Occipital lobe (tissue), 2 donors: ENCODE data around the gene CNTNAP2. TPM values are rescaled to one million over a fixed set of nuclear protein-coding genes. Genes with fewer than 3 reads are reported as not detected.

ENCODE experiments used
- DNase-seq: peaks from one replicate; lab custom pipeline; 2025; lab: John Stamatoyannopoulos, UW
- total RNA-seq: library from RNA; depleted of rRNA; stranded (reverse); fragments of >200 nt; gene quantifications from one replicate; pipeline ENCODE4 v1.2.3, GENCODE V29; 2014

CNTNAP2 gene
- total RNA-seq, 1 donor from 2014 or later = 37.3 TPM

- no peak for DNase-seq
Measured at GRCh38 chr7:147465223-147465622, 1348.6 kb downstream of the CNTNAP2 start.

GRCh38 chr7:147472556-147472955 lies 1356.0 kb downstream of the CNTNAP2 start:
- no peak for DNase-seq

- no peak for DNase-seq
Measured at GRCh38 chr7:147474862-147475261, 1358.3 kb downstream of the CNTNAP2 start.

GRCh38 chr7:147477526-147477925 lies 1360.9 kb downstream of the CNTNAP2 start:
- no peak for DNase-seq

- no peak for DNase-seq
Measured at GRCh38 chr7:147478796-147479195, 1362.2 kb downstream of the CNTNAP2 start.

- no peak for DNase-seq
Measured at GRCh38 chr7:147483634-147484292, 1367.2 kb downstream of the CNTNAP2 start.

- DNase-seq = no peak
Measured at GRCh38 chr7:147485660-147486210, 1369.1 kb downstream of the CNTNAP2 start.

GRCh38 chr7:147492606-147493005 lies 1376.0 kb downstream of the CNTNAP2 start:
- no peak for DNase-seq

GRCh38 chr7:147496209-147496608 lies 1379.6 kb downstream of the CNTNAP2 start:
- no peak for DNase-seq

GRCh38 chr7:147497246-147497645 lies 1380.6 kb downstream of the CNTNAP2 start:
- no peak for DNase-seq

- DNase-seq = no peak
Measured at GRCh38 chr7:147498081-147498480, 1381.5 kb downstream of the CNTNAP2 start.

- no peak for DNase-seq
Measured at GRCh38 chr7:147509035-147509501, 1392.5 kb downstream of the CNTNAP2 start.

- no peak for DNase-seq
Measured at GRCh38 chr7:147509541-147510200, 1393.1 kb downstream of the CNTNAP2 start.

- DNase-seq = no peak
Measured at GRCh38 chr7:147510201-147510542, 1393.6 kb downstream of the CNTNAP2 start.

- DNase-seq = no peak
Measured at GRCh38 chr7:147510923-147511322, 1394.3 kb downstream of the CNTNAP2 start.

GRCh38 chr7:147513451-147513850 lies 1396.8 kb downstream of the CNTNAP2 start:
- DNase-seq = no peak

- DNase-seq = no peak
Measured at GRCh38 chr7:147516391-147516790, 1399.8 kb downstream of the CNTNAP2 start.

GRCh38 chr7:147519062-147519461 lies 1402.5 kb downstream of the CNTNAP2 start:
- DNase-seq = no peak

- DNase-seq = no peak
Measured at GRCh38 chr7:147523056-147523455, 1406.5 kb downstream of the CNTNAP2 start.

GRCh38 chr7:147524726-147525250 lies 1408.2 kb downstream of the CNTNAP2 start:
- DNase-seq = no peak

- no peak for DNase-seq
Measured at GRCh38 chr7:147525325-147525724, 1408.7 kb downstream of the CNTNAP2 start.

- no peak for DNase-seq
Measured at GRCh38 chr7:147535701-147536111, 1419.1 kb downstream of the CNTNAP2 start.

GRCh38 chr7:147539685-147540084 lies 1423.1 kb downstream of the CNTNAP2 start:
- no peak for DNase-seq
